Measurements from ENCODE around the gene ARHGAP26. TPM values are rescaled to one million over a fixed set of nuclear protein-coding genes. Genes with fewer than 3 reads are reported as not detected.

The ARHGAP26 gene
- total and polyA plus RNA-seq, 2 experiments from 2014 or later, result 9.5 to 16.8 TPM

DNA sequence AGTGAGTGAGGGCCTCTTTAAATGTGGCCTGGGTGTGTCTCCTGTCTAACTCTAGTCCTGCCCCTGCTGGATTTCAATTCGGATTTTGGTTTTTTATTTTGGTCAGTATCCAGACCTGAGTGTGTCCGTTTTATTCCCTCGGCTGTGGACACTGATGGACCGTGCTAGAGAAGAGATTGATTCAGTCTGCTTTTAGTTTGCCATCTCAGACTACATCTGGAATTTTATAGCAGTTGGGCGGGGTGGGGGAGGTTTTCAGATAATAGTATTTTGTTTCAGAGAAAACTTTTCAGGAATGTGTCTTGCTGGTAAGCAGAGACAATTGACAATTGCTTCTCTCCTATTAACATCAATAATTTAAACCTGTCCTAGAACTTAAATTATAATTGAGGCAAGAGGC is 308.1 kb downstream of the ARHGAP26 start:
- Mint-ChIP-seq H3K36me3 (ENCODE audit: low read depth) (no peaks in the 10 kb centered on the region), H3K9me3 (no peaks in the 10 kb centered on the region), H3K27ac (no peak overlapping the region), H3K4me3 (no peak overlapping the region), H3K27me3 (ENCODE audit: insufficient read depth, low read depth, poor library complexity) (peaks cover 2% of the 10 kb centered on the region), H3K4me1 (peaks cover 13% of the 10 kb centered on the region)
- TF ChIP-seq ETS1 (IDR thresholded peaks at IDR 0.05) (no peak), CREB1 (CRISPR knock-in tag; IDR thresholded peaks at IDR 0.05; ENCODE audit: low read depth) (no peak), NANOG (IDR thresholded peaks at IDR 0.05; ENCODE audit: borderline replicate concordance) (no peak), ZNF331 (CRISPR knock-in tag; IDR thresholded peaks at IDR 0.05; ENCODE audit: low read depth) (no peak)
- TF ChIP-seq, protein P1, sequence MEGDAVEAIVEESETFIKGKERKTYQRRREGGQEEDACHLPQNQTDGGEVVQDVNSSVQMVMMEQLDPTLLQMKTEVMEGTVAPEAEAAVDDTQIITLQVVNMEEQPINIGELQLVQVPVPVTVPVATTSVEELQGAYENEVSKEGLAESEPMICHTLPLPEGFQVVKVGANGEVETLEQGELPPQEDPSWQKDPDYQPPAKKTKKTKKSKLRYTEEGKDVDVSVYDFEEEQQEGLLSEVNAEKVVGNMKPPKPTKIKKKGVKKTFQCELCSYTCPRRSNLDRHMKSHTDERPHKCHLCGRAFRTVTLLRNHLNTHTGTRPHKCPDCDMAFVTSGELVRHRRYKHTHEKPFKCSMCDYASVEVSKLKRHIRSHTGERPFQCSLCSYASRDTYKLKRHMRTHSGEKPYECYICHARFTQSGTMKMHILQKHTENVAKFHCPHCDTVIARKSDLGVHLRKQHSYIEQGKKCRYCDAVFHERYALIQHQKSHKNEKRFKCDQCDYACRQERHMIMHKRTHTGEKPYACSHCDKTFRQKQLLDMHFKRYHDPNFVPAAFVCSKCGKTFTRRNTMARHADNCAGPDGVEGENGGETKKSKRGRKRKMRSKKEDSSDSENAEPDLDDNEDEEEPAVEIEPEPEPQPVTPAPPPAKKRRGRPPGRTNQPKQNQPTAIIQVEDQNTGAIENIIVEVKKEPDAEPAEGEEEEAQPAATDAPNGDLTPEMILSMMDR (conservative IDR thresholded peaks at IDR 0.05; ENCODE audit: low read depth in 2 of 2), result no peak
- no peaks in the 10 kb centered on the region for H3K79me2 ChIP-seq (replicated peaks; ENCODE audit: insufficient read depth)
- no peaks in the 10 kb centered on the region for H4K20me1 ChIP-seq (replicated peaks; ENCODE audit: insufficient read depth)
- no peaks in the 10 kb centered on the region for H3K9me2 ChIP-seq (ENCODE audit: insufficient read depth)
- H3K4me2 ChIP-seq, result no peak overlapping the region
- no peak overlapping the region for H3K27ac ChIP-seq (ENCODE audit: low read depth)
- no peaks in the 10 kb centered on the region for H3K36me3 ChIP-seq (ENCODE audit: insufficient read depth)
- no peaks in the 10 kb centered on the region for H3K27me3 ChIP-seq (ENCODE audit: insufficient read depth)
- H3F3A ChIP-seq (replicated peaks; ENCODE audit: low read depth), result no peaks in the 10 kb centered on the region
- H3K4me1 ChIP-seq (ENCODE audit: insufficient read depth), result peaks cover 7% of the 10 kb centered on the region
- ATAC-seq (no peak), DNase-seq (ENCODE audit: low spot score) (no peak)
- no peak overlapping the region for H2AFZ ChIP-seq
- no peak overlapping the region for H3K4me3 ChIP-seq

GRCh38 chr5:143078971-143079370 is 308.8 kb downstream of the ARHGAP26 start:
- no peaks in the 10 kb centered on the region for H4K20me1 ChIP-seq (replicated peaks; ENCODE audit: insufficient read depth)
- H3K9me3 Mint-ChIP-seq, result no peaks in the 10 kb centered on the region
- peaks cover 7% of the 10 kb centered on the region for H3K4me1 ChIP-seq (ENCODE audit: insufficient read depth)
- no peaks in the 10 kb centered on the region for H3K27me3 ChIP-seq (ENCODE audit: insufficient read depth)
- H3K4me3 ChIP-seq, result no peak overlapping the region
- H3K79me2 ChIP-seq (replicated peaks; ENCODE audit: insufficient read depth), result no peaks in the 10 kb centered on the region
- no peaks in the 10 kb centered on the region for H3K36me3 Mint-ChIP-seq (ENCODE audit: low read depth)
- no peaks in the 10 kb centered on the region for H3K9me2 ChIP-seq (ENCODE audit: insufficient read depth)
- H3K27me3 Mint-ChIP-seq (ENCODE audit: insufficient read depth, low read depth, poor library complexity), result peaks cover 2% of the 10 kb centered on the region
- no peak overlapping the region for H3K4me3 Mint-ChIP-seq
- H3F3A ChIP-seq (replicated peaks; ENCODE audit: low read depth), result no peaks in the 10 kb centered on the region
- no peak overlapping the region for H2AFZ ChIP-seq
- DNase-seq (ENCODE audit: low spot score), result no peak
- no peak overlapping the region for H3K27ac ChIP-seq (ENCODE audit: low read depth)
- H3K27ac Mint-ChIP-seq, result no peak overlapping the region
- H3K36me3 ChIP-seq (ENCODE audit: insufficient read depth), result no peaks in the 10 kb centered on the region
- peaks cover 14% of the 10 kb centered on the region for H3K4me1 Mint-ChIP-seq
- no peak overlapping the region for H3K4me2 ChIP-seq
- ATAC-seq, result no peak
- TF ChIP-seq ETS1 (IDR thresholded peaks at IDR 0.05) (no peak), EZH2 (IDR thresholded peaks at IDR 0.05; ENCODE audit: low read depth, unreplicated experiment) (no peak), EZH2phosphoT487 (IDR thresholded peaks at IDR 0.05; ENCODE audit: unreplicated experiment) (no peak), STAT1 (IDR thresholded peaks at IDR 0.05; ENCODE audit: unreplicated experiment) (no peak)
- TF ChIP-seq, protein P2, sequence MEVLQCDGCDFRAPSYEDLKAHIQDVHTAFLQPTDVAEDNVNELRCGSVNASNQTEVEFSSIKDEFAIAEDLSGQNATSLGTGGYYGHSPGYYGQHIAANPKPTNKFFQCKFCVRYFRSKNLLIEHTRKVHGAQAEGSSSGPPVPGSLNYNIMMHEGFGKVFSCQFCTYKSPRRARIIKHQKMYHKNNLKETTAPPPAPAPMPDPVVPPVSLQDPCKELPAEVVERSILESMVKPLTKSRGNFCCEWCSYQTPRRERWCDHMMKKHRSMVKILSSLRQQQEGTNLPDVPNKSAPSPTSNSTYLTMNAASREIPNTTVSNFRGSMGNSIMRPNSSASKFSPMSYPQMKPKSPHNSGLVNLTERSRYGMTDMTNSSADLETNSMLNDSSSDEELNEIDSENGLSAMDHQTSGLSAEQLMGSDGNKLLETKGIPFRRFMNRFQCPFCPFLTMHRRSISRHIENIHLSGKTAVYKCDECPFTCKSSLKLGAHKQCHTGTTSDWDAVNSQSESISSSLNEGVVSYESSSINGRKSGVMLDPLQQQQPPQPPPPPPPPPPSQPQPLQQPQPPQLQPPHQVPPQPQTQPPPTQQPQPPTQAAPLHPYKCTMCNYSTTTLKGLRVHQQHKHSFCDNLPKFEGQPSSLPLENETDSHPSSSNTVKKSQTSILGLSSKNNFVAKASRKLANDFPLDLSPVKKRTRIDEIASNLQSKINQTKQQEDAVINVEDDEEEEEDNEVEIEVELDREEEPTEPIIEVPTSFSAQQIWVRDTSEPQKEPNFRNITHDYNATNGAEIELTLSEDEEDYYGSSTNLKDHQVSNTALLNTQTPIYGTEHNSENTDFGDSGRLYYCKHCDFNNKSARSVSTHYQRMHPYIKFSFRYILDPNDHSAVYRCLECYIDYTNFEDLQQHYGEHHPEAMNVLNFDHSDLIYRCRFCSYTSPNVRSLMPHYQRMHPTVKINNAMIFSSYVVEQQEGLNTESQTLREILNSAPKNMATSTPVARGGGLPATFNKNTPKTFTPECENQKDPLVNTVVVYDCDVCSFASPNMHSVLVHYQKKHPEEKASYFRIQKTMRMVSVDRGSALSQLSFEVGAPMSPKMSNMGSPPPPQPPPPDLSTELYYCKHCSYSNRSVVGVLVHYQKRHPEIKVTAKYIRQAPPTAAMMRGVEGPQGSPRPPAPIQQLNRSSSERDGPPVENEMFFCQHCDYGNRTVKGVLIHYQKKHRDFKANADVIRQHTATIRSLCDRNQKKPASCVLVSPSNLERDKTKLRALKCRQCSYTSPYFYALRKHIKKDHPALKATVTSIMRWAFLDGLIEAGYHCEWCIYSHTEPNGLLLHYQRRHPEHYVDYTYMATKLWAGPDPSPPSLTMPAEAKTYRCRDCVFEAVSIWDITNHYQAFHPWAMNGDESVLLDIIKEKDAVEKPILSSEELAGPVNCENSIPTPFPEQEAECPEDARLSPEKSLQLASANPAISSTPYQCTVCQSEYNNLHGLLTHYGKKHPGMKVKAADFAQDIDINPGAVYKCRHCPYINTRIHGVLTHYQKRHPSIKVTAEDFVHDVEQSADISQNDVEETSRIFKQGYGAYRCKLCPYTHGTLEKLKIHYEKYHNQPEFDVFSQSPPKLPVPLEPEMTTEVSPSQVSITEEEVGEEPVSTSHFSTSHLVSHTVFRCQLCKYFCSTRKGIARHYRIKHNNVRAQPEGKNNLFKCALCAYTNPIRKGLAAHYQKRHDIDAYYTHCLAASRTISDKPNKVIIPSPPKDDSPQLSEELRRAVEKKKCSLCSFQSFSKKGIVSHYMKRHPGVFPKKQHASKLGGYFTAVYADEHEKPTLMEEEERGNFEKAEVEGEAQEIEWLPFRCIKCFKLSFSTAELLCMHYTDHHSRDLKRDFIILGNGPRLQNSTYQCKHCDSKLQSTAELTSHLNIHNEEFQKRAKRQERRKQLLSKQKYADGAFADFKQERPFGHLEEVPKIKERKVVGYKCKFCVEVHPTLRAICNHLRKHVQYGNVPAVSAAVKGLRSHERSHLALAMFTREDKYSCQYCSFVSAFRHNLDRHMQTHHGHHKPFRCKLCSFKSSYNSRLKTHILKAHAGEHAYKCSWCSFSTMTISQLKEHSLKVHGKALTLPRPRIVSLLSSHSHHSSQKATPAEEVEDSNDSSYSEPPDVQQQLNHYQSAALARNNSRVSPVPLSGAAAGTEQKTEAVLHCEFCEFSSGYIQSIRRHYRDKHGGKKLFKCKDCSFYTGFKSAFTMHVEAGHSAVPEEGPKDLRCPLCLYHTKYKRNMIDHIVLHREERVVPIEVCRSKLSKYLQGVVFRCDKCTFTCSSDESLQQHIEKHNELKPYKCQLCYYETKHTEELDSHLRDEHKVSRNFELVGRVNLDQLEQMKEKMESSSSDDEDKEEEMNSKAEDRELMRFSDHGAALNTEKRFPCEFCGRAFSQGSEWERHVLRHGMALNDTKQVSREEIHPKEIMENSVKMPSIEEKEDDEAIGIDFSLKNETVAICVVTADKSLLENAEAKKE (CRISPR knock-in tag; IDR thresholded peaks at IDR 0.05), result no peak
- TF ChIP-seq, protein P1 (conservative IDR thresholded peaks at IDR 0.05; ENCODE audit: low read depth in 2 of 2), result no peak

Measured in GM23338 (cell line).